ENCODE data around the gene PLPP1. TPM values are rescaled to one million over a fixed set of nuclear protein-coding genes. Genes with fewer than 3 reads are reported as not detected.
"Not testable (repeated sequence)": the region's sequence is repeated elsewhere in the genome, so short reads cannot be mapped to it uniquely, and the experiment has no call there.

The PLPP1 gene
- polyA plus RNA-seq, 3 donors = 0.87 to 1.5 (median 0.98) TPM

DNA sequence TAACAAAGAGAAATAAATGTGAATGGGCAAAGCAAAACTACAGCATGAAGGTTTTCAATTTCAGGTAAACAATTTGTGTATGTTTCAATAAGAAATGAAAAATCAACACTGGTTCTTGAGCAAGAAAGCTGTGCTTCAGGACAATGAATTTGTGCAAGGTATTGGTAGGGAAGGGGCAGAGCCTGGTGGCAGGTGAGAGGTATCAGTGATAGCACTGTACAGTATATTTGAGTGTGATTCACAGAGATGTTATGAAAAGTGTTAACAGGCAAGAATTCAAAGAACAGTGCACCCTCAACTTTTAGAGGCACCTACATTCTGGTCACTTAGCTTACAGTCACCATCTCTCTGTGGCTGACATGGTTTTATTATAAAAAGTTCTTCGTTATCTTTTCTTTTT, 25.7 kb downstream of the PLPP1 start:
- Histone ChIP-seq H3K4me2 (replicated peaks; ENCODE audit: extremely low read depth, low read length, poor library complexity, severe bottlenecking) (no peak overlapping the region), H3K9ac (ENCODE audit: insufficient read depth, low read length, poor library complexity, severe bottlenecking) (no peak overlapping the region), H3K4me3 (replicated peaks in 1 of 3; ENCODE audit: low read depth in 2 of 3, low read length in 3 of 3) (no peak overlapping the region), H3K36me3 (replicated peaks in 1 of 2; ENCODE audit: control insufficient read depth in 1 of 2, insufficient read depth in 2 of 2, low read length in 2 of 2) (no peaks in the 10 kb centered on the region), H4K20me1 (ENCODE audit: insufficient read depth, low read length) (no peaks in the 10 kb centered on the region), H3K79me2 (ENCODE audit: insufficient read depth, low read length) (no peaks in the 10 kb centered on the region), H3K27me3 (ENCODE audit: control insufficient read depth in 2 of 2, insufficient read depth in 2 of 2, low read length in 2 of 2) (no peaks in the 10 kb centered on the region), H3K9me3 (replicated peaks in 1 of 2; ENCODE audit: control insufficient read depth in 1 of 2, insufficient read depth in 1 of 2, low read length in 2 of 2) (no peaks in the 10 kb centered on the region), H2AFZ (ENCODE audit: insufficient read depth, low read depth, low read length, poor library complexity, severe bottlenecking) (no peak overlapping the region), H3K27ac (ENCODE audit: low read depth in 1 of 2, low read length in 2 of 2) (no peak overlapping the region), H3K4me1 (ENCODE audit: control insufficient read depth in 1 of 2, insufficient read depth in 2 of 2, low read length in 2 of 2) (no peaks in the 10 kb centered on the region)
- Mint-ChIP-seq H3K27me3 (ENCODE audit: low read depth in 3 of 3) (peaks cover 0 to 10% (median 7%) of the 10 kb centered on the region in 3 donors), H3K4me1 (no peaks in the 10 kb centered on the region), H3K36me3 (no peaks in the 10 kb centered on the region), H3K9me3 (no peaks in the 10 kb centered on the region), H3K27ac (no peak overlapping the region), H3K4me3 (no peak overlapping the region)
- WGBS (ENCODE audit: insufficient coverage) = no CpG with 5 or more reads among the region's 1 CpG
- TF ChIP-seq, protein P1, sequence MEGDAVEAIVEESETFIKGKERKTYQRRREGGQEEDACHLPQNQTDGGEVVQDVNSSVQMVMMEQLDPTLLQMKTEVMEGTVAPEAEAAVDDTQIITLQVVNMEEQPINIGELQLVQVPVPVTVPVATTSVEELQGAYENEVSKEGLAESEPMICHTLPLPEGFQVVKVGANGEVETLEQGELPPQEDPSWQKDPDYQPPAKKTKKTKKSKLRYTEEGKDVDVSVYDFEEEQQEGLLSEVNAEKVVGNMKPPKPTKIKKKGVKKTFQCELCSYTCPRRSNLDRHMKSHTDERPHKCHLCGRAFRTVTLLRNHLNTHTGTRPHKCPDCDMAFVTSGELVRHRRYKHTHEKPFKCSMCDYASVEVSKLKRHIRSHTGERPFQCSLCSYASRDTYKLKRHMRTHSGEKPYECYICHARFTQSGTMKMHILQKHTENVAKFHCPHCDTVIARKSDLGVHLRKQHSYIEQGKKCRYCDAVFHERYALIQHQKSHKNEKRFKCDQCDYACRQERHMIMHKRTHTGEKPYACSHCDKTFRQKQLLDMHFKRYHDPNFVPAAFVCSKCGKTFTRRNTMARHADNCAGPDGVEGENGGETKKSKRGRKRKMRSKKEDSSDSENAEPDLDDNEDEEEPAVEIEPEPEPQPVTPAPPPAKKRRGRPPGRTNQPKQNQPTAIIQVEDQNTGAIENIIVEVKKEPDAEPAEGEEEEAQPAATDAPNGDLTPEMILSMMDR (IDR thresholded peaks at IDR 0.05) = no peak
- intact Hi-C loops (cut with micrococcal nuclease) = no loop called here
- DNase-seq = no peak

GRCh38 chr5:55507574-55507973, 27.2 kb downstream of the PLPP1 start:
- H3K9me3 ChIP-seq (replicated peaks in 1 of 2; ENCODE audit: control insufficient read depth in 1 of 2, insufficient read depth in 1 of 2, low read length in 2 of 2) = no peaks in the 10 kb centered on the region
- intact Hi-C loops (cut with micrococcal nuclease) = no loop called here
- no peak overlapping the region for H3K4me3 Mint-ChIP-seq
- H3K4me3 ChIP-seq (replicated peaks in 1 of 3; ENCODE audit: low read depth in 2 of 3, low read length in 3 of 3) = no peak overlapping the region
- H3K4me1 ChIP-seq (ENCODE audit: control insufficient read depth in 1 of 2, insufficient read depth in 2 of 2, low read length in 2 of 2) = no peaks in the 10 kb centered on the region
- no peaks in the 10 kb centered on the region for H3K36me3 ChIP-seq (replicated peaks in 1 of 2; ENCODE audit: control insufficient read depth in 1 of 2, insufficient read depth in 2 of 2, low read length in 2 of 2)
- no peak overlapping the region for H3K27ac ChIP-seq (ENCODE audit: low read depth in 1 of 2, low read length in 2 of 2)
- no peak for DNase-seq
- peaks cover 2% of the 10 kb centered on the region for H3K4me1 Mint-ChIP-seq
- H3K27ac Mint-ChIP-seq = no peak overlapping the region
- no peaks in the 10 kb centered on the region for H4K20me1 ChIP-seq (ENCODE audit: insufficient read depth, low read length)
- TF ChIP-seq, protein P1 (IDR thresholded peaks at IDR 0.05) = no peak
- H3K27me3 Mint-ChIP-seq (ENCODE audit: low read depth in 3 of 3) = peaks cover 1 to 10% (median 6%) of the 10 kb centered on the region in 3 donors
- H3K9me3 Mint-ChIP-seq = no peaks in the 10 kb centered on the region
- no peaks in the 10 kb centered on the region for H3K79me2 ChIP-seq (ENCODE audit: insufficient read depth, low read length)
- no peak overlapping the region for H3K4me2 ChIP-seq (replicated peaks; ENCODE audit: extremely low read depth, low read length, poor library complexity, severe bottlenecking)
- H3K27me3 ChIP-seq (ENCODE audit: control insufficient read depth in 2 of 2, insufficient read depth in 2 of 2, low read length in 2 of 2) = no peaks in the 10 kb centered on the region
- H3K36me3 Mint-ChIP-seq = no peaks in the 10 kb centered on the region
- no CpG with 5 or more reads among the region's 2 CpGs for WGBS (ENCODE audit: insufficient coverage)
- no peak overlapping the region for H3K9ac ChIP-seq (ENCODE audit: insufficient read depth, low read length, poor library complexity, severe bottlenecking)
- H2AFZ ChIP-seq (ENCODE audit: insufficient read depth, low read depth, low read length, poor library complexity, severe bottlenecking) = no peak overlapping the region

GRCh38 chr5:55505711-55506110, 29.1 kb downstream of the PLPP1 start:
- H3K9me3 Mint-ChIP-seq; H3K4me1 ChIP-seq (ENCODE audit: control insufficient read depth in 1 of 2, insufficient read depth in 2 of 2, low read length in 2 of 2); H3K27ac Mint-ChIP-seq; intact Hi-C loops (cut with micrococcal nuclease); DNase-seq; H3K4me3 ChIP-seq (replicated peaks in 1 of 3; ENCODE audit: low read depth in 2 of 3, low read length in 3 of 3); H3K27ac ChIP-seq (ENCODE audit: low read depth in 1 of 2, low read length in 2 of 2); H3K4me3 Mint-ChIP-seq; H3K4me2 ChIP-seq (replicated peaks; ENCODE audit: extremely low read depth, low read length, poor library complexity, severe bottlenecking); H3K9me3 ChIP-seq (replicated peaks in 1 of 2; ENCODE audit: control insufficient read depth in 1 of 2, insufficient read depth in 1 of 2, low read length in 2 of 2); H3K9ac ChIP-seq (ENCODE audit: insufficient read depth, low read length, poor library complexity, severe bottlenecking); H3K27me3 Mint-ChIP-seq (ENCODE audit: low read depth in 3 of 3); H2AFZ ChIP-seq (ENCODE audit: insufficient read depth, low read depth, low read length, poor library complexity, severe bottlenecking); H3K4me1 Mint-ChIP-seq; H3K79me2 ChIP-seq (ENCODE audit: insufficient read depth, low read length); H3K36me3 ChIP-seq (replicated peaks in 1 of 2; ENCODE audit: control insufficient read depth in 1 of 2, insufficient read depth in 2 of 2, low read length in 2 of 2); H3K36me3 Mint-ChIP-seq; H4K20me1 ChIP-seq (ENCODE audit: insufficient read depth, low read length); H3K27me3 ChIP-seq (ENCODE audit: control insufficient read depth in 2 of 2, insufficient read depth in 2 of 2, low read length in 2 of 2): not testable (repeated sequence)
- WGBS (ENCODE audit: insufficient coverage) = 100% methylated on average over 2 of the region's 6 CpGs
